Body of pancreas (tissue), 4 donors: ENCODE data around the gene LMTK2. TPM values are rescaled to one million over a fixed set of nuclear protein-coding genes. Genes with fewer than 3 reads are reported as not detected.
A peak's percentile ranks its signal among the peaks of the same experiment; 100 is the strongest.

Source experiments
- ATAC-seq: fragments of 150-250 bp; one replicate; pipeline ENCODE4 v1.9.1; 2016
- DNase-seq, 4 donors: peaks; one replicate each; pipeline ENCODE4 v3.0.0-alpha.2; 2019
- H3K27ac ChIP-seq, 4 donors: fragments of 200-600 bp; sonication (generic); 1 replicate in 3 of 4; 2 replicates in 1 of 4; pipeline versions ENCODE4 v1.5.1 to v1.6.1; 2016 to 2019; ENCODE audit warnings: mild to moderate bottlenecking in 1 of 4, mixed read lengths in 1 of 4, moderate library complexity in 1 of 4
- H3K27me3 ChIP-seq, 2 donors: fragments of 200-600 bp; sonication (generic); one replicate each; pipeline ENCODE4 v1.6.0; 2016; ENCODE audit warnings: mild to moderate bottlenecking in 1 of 2
- H3K36me3 ChIP-seq, 2 donors: fragments of 200-600 bp; sonication (generic); replicated peaks in 1 of 2; 2 replicates each; pipeline ENCODE4 v1.5.1; 2016; ENCODE audit warnings: low read depth in 2 of 2; ENCODE audit not compliant: insufficient read depth in 1 of 2
- H3K4me1 ChIP-seq: fragments of 200-600 bp; sonication (generic); one replicate; pipeline ENCODE4 v1.6.0; 2016
- H3K4me3 ChIP-seq, 2 donors: fragments of 200-600 bp; sonication (generic); 1 replicate in 1 of 2; 2 replicates in 1 of 2; pipeline ENCODE4 v1.5.1; 2016 to 2019
- H3K9me3 ChIP-seq, 3 donors: fragments of 200-600 bp; sonication (generic); 1 replicate in 2 of 3; 2 replicates in 1 of 3; pipeline ENCODE4 v1.5.1; 2016
- CTCF ChIP-seq, 7 experiments: fragments of 450-650 bp in 4 of 7; fragments of 200-600 bp in 3 of 7; sonication (generic) in 3 of 7; IDR thresholded peaks; one replicate each; pipeline ENCODE4 v1.5.1; 2016 to 2019; ENCODE audit warnings: antibody characterized with exemption in 7 of 7
- POLR2A ChIP-seq, 3 donors: fragments of 450-650 bp; IDR thresholded peaks; one replicate each; pipeline ENCODE4 v1.6.1; 2016; ENCODE audit warnings: antibody characterized with exemption in 3 of 3, mild to moderate bottlenecking in 2 of 3
- WGBS, 2 donors: methylation state at CpG; one replicate each; pipeline ENCODE4 v1.1.5; 2017; 5-methylcytosine and 5-hydroxymethylcytosine counted together
- intact Hi-C: fragments of 100-400 bp; cut with DNase I; formaldehyde crosslinking; loops from one replicate; pipeline ENCODE4 v1.15.1; 2023
- total RNA-seq, 2 donors: library from RNA; depleted of rRNA; stranded (reverse); fragments of >200 nt; gene quantifications; one replicate each; pipeline ENCODE4 v1.1.0, GENCODE V29; 2016

Gene LMTK2
- total RNA-seq, 2 donors from 2014 or later: 19.7 to 23.1 TPM

- no peaks in the 10 kb centered on the region for H3K9me3 ChIP-seq
- no peak overlapping the region for H3K27ac ChIP-seq
- TF ChIP-seq CTCF (IDR thresholded peaks at IDR 0.05) (no peak), POLR2A (IDR thresholded peaks at IDR 0.05) (no peak)
- intact Hi-C loops: no loop called here
- H3K27me3 ChIP-seq: no peaks in the 10 kb centered on the region
- no peak overlapping the region for H3K4me3 ChIP-seq
- DNase-seq (no peak), ATAC-seq (no peak)
- peaks cover 0 to 2% of the 10 kb centered on the region in 2 donors for H3K36me3 ChIP-seq
- peaks cover 16% of the 10 kb centered on the region for H3K4me1 ChIP-seq
- 88 to 91% methylated on average over 10 to 19 of the region's 32 CpGs for whole genome bisulfite sequencing, 2 donors
Observed at GRCh38 chr7:98233219-98234070, 126.8 kb downstream of the LMTK2 start.

- H3K9me3 ChIP-seq: no peaks in the 10 kb centered on the region
- peaks cover 4% of the 10 kb centered on the region for H3K4me1 ChIP-seq
- no peak overlapping the region for H3K27ac ChIP-seq
- intact Hi-C loops: no loop called here
- no peak for ATAC-seq
- no peak for TF ChIP-seq POLR2A (IDR thresholded peaks at IDR 0.05)
- TF ChIP-seq CTCF (IDR thresholded peaks at IDR 0.05): no peak
- H3K4me3 ChIP-seq: no peak overlapping the region
- no peaks in the 10 kb centered on the region for H3K27me3 ChIP-seq
- WGBS, 2 donors: 94 to 98% methylated on average over 10 of the region's 10 CpGs
- DNase-seq: no peak
- peaks cover 0 to 2% of the 10 kb centered on the region in 2 donors for H3K36me3 ChIP-seq
Observed at GRCh38 chr7:98234429-98235147, 127.9 kb downstream of the LMTK2 start.

GRCh38 chr7:98235901-98236300 is 129.2 kb downstream of the LMTK2 start:
- no peaks in the 10 kb centered on the region for H3K27me3 ChIP-seq
- no peaks in the 10 kb centered on the region for H3K4me1 ChIP-seq
- H3K9me3 ChIP-seq: no peaks in the 10 kb centered on the region
- DNase-seq: peak in 1 of 4 donors; percentile 13
- no peak overlapping the region for H3K4me3 ChIP-seq
- TF ChIP-seq CTCF (IDR thresholded peaks at IDR 0.05) (no peak), POLR2A (IDR thresholded peaks at IDR 0.05) (no peak)
- no peak overlapping the region for H3K27ac ChIP-seq
- no peak for ATAC-seq
- intact Hi-C loops: no loop called here
- H3K36me3 ChIP-seq: peaks cover 0 to 5% of the 10 kb centered on the region in 2 donors
- 93 to 94% methylated on average over 3 to 11 of the region's 11 CpGs for whole genome bisulfite sequencing, 2 donors

DNA sequence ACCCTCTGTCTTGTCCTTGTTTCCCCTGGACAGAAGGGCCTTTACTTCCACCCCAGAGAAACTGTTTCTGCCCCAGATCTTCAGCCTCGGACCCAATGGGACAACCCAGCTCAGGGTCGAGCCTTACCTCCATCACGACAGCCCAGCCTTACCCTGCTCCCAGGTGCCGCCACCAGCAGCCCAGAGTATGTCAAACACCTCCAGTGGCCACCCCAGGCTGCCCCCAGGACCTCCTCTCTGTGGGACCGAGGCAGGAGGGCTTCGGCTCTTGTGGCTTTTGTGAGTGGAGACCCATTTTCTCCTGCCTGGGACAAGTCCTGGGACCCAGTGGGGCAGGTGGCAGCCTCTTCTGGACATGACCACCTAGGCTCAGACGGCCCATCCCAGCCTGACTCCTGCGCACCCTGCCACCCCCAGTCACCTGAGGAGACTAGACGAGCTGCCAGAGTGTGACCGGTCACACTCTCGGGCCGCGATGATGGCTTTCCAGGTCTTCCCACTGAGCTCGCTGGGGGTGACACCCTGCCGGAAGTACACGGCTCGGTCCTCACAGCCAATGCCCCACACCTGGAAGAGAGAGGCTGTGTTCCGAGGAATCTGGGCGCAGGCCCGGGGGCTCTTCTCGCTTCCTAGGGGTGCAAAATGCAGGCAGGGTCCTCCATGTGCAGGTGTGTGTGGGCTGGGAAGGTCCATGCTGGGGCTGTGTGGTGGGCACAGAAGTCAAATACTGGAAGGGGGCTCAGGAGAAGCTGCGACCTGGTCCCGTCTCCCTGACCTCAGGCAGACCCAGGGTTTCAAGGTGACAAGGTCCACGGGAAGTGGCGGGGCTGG is 129.9 kb downstream of the LMTK2 start:
- Histone ChIP-seq H3K9me3 (no peaks in the 10 kb centered on the region), H3K27me3 (no peaks in the 10 kb centered on the region), H3K27ac (no peak overlapping the region), H3K4me3 (no peak overlapping the region), H3K4me1 (peaks cover 6% of the 10 kb centered on the region), H3K36me3 (peaks cover 0 to 5% of the 10 kb centered on the region in 2 donors)
- ATAC-seq (no peak), DNase-seq (no peak)
- intact Hi-C loops: no loop called here
- 87 to 92% methylated on average over 7 to 25 of the region's 25 CpGs for WGBS, 2 donors
- TF ChIP-seq CTCF (IDR thresholded peaks at IDR 0.05) (no peak), POLR2A (IDR thresholded peaks at IDR 0.05) (no peak)
